HG02970 (cell line): ENCODE data around the gene ARHGAP19.

Experiments
- ATAC-seq: cut with Tn5 transposase; IDR thresholded peaks from one replicate; pipeline ENCODE4 v1.9.1; 2021; ENCODE audit warnings: mild to moderate bottlenecking, moderate library complexity, moderate number of reproducible peaks; ENCODE audit not compliant: unreplicated experiment, low FRiP score

The ARHGAP19 gene

DNA sequence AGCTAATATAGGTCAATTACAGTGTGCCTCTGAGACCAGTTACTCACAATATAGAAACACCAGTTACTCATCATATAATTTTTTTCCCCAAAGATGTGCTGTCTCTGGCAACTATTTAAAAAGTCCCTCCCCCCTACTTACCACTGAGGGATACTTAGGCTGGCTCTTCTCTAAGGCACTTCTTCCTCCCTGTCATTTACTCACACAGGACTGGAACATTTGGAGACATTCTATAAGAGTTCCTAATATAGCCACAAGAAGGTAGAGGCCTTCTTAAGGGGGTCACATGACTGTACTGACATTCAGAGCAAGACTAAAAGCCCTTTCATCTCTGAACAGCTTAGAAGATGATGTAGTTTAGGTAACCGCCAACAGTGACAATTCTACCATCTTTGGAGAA lies 62.3 kb downstream of the ARHGAP19 start:
- no peak for ATAC-seq

DNA sequence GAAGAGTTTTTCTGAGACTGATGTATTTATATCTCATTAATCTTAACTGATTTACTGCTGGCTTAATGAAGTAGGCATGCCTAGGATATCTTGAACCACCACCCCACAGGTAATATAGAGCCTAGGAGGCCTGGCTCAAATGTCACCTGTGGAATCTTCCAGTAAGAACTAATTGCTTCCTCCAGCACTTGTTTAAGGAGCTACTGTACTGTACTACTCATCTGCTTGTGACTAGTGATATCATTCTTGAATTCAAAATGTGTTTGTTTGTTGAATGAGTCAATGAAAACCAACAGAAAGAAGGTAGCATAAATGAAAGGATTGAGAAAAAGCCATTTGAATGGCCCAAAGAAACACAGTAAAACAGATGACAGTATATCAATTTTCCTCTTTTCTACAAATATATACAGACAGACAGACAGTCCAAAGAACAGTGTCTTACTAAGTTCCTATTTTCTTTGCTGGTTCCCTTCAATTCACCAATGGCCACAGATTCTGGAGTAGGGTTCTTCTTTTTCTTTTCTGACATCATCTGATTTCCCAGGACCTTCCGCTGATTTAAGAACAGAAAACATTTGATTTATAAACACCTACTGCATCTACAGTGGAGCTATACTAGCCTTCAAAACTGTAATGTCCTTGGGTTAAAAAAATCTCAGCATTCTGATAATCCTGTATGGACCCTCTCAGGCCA lies 63.0 kb downstream of the ARHGAP19 start:
- ATAC-seq, result no peak

DNA sequence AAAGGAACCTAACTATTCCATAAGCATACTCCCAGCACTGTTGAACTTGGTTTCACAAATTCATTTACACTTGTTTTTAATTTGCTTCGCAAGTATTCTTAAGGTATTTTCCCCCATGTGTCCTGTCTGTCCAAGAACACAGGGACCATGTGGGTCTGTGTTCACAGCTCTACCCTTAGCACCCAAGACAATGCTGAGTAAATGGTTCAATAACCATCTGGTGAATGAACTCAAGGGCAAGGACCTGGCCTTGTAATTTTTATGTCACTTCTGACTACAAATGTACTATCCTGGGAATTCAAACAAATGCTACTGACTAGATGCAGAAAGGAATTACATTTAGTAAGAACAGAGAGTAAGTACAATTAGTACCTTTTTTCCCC lies 63.7 kb downstream of the ARHGAP19 start:
- ATAC-seq, result no peak

DNA sequence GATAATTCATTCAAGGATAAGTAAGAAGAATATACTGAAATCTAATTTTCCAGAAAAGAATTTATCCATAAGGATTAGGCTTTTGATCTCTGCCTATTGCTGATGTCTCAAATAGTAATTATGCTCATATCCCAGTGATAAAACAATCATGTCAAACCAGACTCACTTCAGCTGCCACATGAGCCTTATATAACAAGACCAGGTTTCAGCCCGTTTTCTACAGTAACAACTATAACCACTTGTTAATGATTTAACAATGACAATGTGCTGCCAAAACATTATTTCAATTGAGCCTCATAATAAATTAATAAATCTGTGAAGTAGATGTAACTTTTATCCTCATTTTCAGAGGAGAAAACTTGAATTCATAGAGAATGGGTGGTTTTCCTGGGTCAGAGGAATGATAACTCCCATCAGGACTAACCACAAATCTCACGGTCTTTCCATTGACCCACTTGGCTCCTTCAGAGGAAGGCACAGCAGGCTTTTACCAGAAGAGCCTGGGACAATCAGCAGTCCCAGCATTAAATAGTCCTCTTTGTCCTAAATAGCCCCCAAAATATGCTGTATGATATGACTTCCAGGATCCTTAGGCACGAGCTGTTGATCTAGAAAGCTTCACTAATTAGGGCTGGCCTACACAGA lies 64.2 kb downstream of the ARHGAP19 start:
- no peak for ATAC-seq

DNA sequence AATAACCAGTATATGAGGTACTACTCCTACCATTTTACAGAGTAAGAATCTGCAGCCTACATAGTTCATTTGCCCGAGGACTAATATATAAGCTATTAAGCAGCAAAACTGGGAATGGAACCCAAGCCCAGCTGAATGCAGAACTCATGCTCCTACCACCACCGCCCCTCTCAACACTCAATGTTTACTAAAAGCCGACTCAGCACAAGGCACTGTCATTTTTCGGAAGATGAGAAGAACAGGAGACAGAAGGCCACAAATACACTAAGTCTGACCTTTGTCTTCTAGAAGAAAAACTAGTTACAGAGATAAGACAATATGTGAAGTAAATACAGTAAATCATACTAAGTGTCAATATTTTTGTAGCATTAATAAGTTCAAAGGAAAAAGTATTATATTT lies 66.0 kb downstream of the ARHGAP19 start:
- no peak for ATAC-seq

DNA sequence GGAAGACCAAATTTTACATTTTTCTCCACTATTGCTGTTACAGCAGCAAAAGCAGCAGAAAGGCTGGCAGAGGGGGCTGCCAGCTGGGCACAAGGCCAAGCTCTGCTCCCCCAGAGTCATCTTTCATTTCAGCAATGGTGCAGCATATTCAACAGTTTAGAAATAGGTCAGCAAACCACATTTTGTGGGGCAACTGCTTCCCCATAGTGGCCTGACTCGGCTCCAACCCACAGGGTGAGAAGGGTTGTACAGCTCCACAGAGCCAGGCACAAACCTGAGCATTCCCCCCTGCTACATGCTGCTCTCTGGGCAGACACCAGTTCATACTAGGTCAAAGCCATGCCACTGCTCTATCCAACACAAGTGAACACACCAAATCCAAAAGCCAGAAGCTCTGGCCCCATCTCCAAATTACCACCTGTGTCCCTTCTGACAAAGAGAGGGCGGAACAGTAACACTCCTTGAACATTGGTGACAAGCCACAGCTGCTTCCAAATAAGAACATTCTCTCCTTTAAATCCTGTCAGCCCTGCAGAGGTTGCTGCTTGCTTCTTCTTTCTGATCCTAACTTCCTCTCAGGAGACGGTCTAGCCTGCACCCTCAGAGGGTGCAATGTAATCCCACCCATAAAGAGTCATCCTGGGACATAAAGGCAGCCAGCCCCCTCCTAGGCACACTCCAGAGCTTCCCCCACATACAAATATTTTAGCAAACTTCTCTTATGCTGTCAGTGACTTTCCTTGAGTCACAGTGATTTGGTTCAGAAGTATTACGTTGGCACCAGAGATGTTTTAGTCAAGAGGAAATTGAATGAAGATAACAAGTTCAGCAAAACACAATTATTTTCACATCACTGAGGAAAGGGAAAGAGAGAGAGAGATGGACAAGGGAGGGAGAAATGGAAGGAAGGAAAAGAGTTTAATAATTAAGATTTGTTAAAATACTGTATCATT lies 67.7 kb downstream of the ARHGAP19 start:
- ATAC-seq, result no peak

DNA sequence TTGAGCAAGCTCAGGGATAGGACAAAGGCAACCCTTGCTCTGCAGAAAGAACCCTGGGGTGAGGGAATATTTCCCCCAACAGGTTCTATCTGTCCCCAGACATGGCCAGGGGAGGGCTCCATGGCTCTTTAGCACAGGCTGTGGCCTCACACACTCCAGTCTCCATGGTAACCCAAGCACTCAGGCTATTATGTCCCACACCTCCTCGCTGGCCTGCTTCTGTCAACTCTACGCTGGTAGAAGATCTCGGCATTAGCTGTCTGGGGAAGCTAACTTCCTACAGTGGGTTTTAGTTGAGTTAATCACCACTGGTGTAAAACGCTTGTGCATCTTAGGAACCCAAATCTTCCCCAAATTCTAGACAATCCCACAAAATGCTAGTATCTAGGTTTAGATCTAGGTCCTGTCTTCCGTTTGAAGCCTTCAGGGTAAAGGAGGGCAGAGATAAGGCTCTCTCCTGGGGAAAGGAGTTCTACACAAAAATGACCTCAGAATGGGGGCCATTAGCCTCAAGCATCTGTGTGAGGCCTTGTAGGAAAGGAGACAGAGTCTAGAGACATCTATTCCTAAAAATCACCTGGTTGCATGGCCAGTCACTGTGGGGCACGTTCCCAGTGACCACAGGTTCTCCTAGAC lies 70.0 kb downstream of the ARHGAP19 start:
- no peak for ATAC-seq

DNA sequence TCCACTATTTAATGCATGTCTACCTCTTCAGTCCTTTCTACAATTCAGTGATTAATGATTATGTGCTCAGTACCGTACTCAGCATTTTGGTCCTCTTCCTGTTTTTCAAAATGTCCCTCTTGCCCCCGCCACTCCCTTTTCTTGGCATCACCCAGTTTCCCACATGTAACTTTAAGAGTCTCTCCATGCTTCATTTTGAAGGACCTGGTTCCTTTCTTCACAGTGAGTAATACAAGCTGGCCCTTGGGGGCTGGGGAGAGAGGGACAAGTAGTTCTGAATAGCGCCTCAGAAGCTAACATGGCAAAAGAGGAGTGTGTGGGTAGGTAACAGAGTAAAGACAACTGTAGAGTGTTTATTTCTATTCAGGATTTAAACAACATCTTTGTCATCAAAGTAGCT lies 72.1 kb downstream of the ARHGAP19 start:
- no peak for ATAC-seq

DNA sequence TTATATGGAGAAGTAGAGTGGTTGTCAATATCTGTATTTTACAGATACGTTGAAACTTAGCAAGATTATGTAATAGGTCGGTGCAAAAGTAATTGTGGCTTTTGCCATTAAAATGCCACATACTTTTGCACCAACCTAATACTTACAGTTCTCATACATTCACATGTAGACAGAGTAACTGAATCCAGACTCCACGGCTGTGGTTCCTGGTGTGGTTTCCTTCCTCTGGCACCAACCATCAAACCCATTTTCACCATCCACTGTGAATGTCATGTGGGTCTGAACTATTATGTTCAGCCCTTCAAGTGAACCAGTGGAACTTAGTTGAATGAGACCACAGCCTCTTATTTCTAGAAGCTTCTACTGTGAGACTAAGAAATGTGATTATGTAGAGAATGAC lies 75.1 kb downstream of the ARHGAP19 start:
- ATAC-seq, result no peak

DNA sequence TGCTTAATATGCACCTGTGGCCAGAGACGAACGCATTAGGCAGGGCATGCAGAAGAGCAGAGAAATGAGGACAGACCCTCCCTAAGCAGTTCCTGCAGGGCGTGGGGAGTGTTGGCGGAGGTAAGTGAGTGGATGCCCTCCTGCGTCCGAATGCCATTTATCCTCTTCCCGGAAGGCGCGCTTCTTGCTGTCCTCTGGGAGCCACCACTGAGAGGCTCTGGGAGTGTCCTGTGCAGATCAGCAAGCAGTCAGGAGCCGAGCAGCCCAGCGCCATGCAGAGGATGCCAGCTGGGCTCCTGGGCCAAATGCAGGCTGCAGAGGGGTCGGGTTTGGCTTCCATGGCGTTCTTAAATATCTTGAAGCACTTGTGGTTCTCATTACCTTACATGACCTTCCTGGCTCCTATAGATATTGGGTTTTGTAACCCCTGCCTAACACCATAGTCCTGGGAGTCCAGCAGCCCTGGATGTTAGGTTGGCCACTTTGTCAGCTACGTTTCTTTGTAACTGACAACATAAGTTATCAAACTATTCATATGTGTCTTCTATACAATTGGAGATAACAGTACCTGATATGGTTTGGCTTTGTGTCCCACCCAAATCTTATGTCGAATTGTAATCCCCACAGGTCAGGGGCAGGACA lies 76.7 kb downstream of the ARHGAP19 start:
- no peak for ATAC-seq

DNA sequence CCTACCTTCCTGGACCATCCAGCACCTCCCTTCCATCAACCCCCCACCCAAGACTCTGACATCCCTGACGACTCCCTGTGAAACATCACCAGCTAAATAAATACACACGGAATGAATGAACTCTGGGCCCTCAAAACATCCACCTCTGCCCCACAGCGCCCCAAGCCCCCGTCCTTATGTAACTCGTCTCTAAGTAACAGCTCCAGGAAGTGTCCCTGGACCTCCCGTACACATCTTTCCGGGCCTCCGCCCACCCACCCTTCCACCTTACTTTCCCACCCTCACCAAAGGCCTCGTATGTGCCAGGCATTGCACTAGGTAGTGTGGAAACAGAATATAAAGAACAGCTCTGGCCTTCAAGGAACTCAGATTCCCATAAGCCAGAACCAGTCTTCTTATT lies 79.0 kb downstream of the ARHGAP19 start:
- no peak for ATAC-seq

DNA sequence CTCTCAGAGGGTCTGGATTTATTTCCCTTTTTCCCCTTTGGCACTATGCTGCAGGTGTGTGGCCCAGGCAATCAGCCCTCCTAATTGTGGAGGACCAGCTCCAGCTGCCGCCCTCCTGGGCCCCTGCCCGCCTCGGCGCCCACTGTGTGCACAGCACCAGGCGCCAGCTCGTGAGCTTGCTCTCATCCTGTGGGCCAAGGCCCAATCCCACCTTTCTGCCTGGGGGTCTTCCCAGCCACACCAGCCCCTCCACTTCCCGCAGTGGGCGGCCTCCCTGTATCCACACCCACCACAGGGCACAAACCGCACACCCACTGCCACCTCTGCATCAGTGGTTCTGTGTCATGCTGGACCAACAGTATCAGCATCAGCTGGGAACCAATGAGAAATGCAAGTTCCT lies 81.2 kb downstream of the ARHGAP19 start:
- ATAC-seq, result no peak

DNA sequence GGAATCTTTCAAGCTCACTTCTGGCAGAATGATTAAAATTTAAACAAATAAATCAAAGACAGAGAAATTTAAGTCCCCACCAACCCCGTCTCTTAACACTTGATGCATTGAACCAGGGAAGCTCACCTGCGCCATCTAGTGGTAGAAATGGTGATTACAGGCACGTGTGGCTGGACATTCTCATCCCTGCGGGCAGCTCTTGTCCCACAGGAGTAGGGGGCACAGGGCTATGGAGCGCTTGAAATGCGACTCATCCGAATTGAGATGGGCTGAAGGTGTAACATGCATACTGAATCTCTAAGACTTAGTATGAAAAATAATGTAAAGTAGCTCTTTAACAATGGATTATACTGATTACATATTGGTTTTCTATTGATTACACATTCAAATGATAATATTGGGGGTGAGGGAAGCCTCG lies 81.9 kb downstream of the ARHGAP19 start:
- ATAC-seq, result no peak

DNA sequence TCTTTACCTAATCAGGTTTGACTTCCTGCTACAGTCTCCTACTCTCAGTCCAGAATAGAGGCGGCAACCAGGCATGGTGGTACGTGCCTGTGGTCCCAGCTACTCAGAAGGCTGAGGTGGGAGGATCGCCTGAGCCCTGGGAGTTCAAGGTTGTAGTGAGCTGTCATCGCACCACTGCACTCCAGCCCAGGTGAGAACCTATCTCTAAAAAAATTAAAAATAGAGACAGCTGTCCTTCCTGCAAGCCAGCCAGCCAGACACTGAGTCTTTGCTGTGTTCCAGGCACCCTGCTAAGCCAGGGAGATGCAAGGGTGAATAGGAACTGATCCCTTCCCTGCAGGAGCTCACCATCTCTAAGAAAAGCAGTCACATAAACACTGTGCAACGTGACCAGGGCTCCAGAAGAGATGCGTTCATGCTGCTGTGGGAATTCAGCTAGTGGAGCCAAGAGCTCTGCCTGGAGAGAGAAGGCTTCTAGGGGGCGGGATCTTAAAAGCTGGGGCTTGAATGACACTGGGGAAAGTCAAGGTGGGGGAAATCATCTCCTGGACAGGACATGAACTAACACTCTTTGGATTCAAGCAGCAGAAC lies 84.6 kb downstream of the ARHGAP19 start:
- ATAC-seq, result no peak

DNA sequence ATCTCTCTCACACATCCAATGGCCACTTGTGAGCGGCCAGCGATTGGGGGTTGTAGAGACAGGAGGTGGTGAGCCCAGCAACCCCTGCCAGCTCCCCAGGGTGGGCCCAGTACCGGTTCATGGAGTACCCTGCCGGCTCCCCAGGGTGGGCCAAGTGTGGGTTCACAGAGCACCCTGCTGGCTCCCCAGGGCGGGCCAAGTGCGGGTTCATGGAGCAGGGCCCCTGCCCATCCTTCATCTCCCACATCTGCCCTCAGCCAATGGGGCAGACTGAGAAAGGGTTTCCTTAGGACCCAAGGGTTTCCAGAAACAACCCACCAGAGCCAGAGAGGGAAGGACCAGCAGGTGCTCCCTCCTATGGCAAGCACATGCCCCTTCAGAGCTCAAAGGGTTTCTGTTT lies 85.3 kb downstream of the ARHGAP19 start:
- no peak for ATAC-seq

DNA sequence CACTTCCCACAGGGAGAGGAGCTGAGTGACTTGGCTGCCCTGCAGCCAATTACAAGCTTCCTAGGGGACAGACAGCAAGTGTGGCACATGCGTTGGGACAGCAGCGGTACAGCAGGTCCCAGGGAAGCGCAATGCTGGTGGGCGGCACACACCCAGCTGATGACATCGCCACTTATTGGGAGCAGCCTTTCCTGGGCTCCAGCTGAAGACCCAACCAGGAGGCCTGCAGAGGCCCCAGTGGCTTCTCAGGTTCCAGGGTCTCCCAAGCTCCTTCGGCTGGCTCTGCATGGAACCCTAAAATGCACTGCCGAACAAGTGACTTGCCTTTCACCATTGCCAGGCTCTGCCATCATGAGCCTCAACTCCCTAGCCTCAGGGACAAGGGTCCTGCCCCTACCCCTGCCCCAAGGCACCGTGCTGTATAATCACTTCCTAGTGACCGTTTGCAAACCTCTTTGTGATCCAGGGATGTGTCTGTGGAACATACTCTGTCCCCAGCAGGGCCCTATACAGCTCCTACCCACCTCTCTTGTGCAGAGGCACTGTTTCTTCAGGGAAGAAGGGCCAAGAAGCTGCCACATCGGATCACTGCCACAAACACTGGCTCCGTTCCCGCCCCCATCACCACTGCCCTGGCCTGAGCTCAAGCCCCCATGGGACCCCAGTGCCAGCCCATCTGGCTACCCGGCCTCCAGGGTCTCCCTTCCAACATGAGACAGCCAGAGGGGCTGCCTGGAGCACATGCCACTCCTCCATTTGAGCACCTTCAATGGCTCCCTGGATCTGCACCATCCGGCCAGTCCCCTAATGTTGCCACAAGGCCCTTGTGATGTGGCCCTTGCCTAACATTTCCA lies 87.4 kb downstream of the ARHGAP19 start:
- no peak for ATAC-seq

DNA sequence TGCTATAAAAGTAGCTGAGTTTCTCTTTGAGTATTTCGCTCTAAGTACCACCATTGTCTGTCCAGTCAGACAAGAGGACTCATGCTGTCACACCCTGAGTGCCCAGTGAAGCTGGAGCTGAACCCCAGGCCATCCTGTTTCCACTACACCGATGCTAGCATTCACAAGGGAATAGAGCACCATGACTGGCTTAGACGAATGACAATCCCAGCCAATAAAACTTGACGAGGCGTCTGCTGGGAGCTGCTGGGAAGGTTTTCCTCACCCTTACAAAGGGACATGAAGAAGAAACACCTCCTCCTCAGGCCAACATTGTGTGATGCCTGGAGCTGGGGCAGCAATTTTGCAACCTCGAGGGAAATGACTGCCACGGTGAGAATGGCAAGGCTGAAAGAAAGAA lies 89.2 kb downstream of the ARHGAP19 start:
- ATAC-seq, result no peak

DNA sequence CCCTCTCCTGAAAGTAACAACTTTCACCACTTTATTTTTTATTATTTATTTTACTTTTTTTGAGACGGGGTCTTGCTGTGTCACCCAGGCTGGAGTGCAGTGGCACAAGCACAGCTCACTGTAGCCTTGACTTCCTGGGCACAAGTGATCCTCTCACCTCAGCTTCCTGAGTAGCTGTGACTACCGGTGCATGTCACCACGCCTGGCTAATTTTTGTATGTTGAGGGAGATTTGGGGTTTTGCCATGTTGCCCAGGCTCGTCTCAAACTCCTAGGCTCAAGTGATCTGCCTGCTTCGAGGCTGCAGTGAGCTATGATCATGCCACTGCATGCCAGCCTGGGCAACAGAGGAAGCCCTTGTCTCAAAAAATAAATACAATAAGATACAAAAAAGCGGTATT lies 91.8 kb downstream of the ARHGAP19 start:
- no peak for ATAC-seq

DNA sequence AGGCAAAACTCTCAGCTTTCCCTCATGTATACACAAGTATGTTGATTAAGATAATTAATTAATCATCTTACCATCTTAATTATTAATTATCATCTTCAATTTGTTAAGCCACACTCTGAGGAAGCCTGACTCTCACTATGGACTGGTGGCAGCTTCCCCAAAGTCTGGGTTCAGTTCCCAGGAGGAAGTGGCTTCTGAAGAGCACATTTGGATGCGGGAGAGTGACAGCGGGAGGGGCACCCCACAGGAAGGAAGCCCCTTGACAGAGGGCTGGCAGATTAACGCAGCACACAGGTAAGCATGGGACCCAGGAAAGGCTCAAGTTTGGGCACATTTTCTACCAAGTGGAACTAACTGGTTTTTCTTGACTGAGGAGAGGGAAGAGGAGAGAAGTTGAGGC lies 93.3 kb downstream of the ARHGAP19 start:
- ATAC-seq, result no peak
